A673 (cell line): Measurements from ENCODE around the gene THRSP. TPM values are rescaled to one million over a fixed set of nuclear protein-coding genes. Genes with fewer than 3 reads are reported as not detected.
A peak's percentile ranks its signal among the peaks of the same experiment; 100 is the strongest.

ENCODE experiments used
- BruUV-seq: library from RNA; stranded (reverse); fragments of 400-500 nt; replicated peaks from 2 replicates; lab custom pipeline; 2021; lab: Mats Ljungman, UMichigan
- CTCF ChIA-PET: fragments of 300-600 bp; sonication (Branson Sonifier 250); formaldehyde crosslinking; loops from one replicate; lab custom pipeline; 2022; ENCODE audit warnings: antibody characterized with exemption; lab: Charles Lee
- POLR2A ChIA-PET: fragments of 300-600 bp; sonication (Branson Sonifier 250); formaldehyde crosslinking; loops from one replicate; lab custom pipeline; 2022; ENCODE audit warnings: antibody characterized with exemption; ENCODE audit not compliant: low non-redundant PET; lab: Charles Lee
- DNase-seq: peaks from one replicate; pipeline ENCODE4 v3.0.0-alpha.2; 2015; ENCODE audit warnings: low spot score
- H3K27ac ChIP-seq: fragments of 200-600 bp; sonication (generic); 2 replicates; pipeline ENCODE4 v1.5.1; 2016; ENCODE audit warnings: mixed run types, low read depth, mild to moderate bottlenecking, mixed read lengths, antibody characterized with exemption, low read length; ENCODE audit not compliant: poor library complexity, severe bottlenecking
- H3K27me3 ChIP-seq: fragments of 200-600 bp; sonication (generic); replicated peaks from 2 replicates; pipeline ENCODE4 v1.6.1; 2017; ENCODE audit warnings: mixed run types, low read depth, mild to moderate bottlenecking, mixed read lengths, antibody characterized with exemption, low read length; ENCODE audit not compliant: insufficient read depth, poor library complexity
- H3K36me3 ChIP-seq: fragments of 200-600 bp; sonication (generic); 2 replicates; pipeline ENCODE4 v1.6.1; 2016; ENCODE audit warnings: mixed run types, mild to moderate bottlenecking, mixed read lengths, antibody characterized with exemption, low read length; ENCODE audit not compliant: insufficient read depth, poor library complexity, severe bottlenecking
- H3K4me1 ChIP-seq: fragments of 200-600 bp; sonication (generic); 2 replicates; pipeline ENCODE4 v1.6.1; 2017; ENCODE audit warnings: mixed run types, mild to moderate bottlenecking, mixed read lengths, antibody characterized with exemption, low read length; ENCODE audit not compliant: insufficient read depth, poor library complexity, severe bottlenecking
- H3K4me3 ChIP-seq: fragments of 200-600 bp; sonication (generic); 2 replicates; pipeline ENCODE4 v1.5.1; 2016; ENCODE audit warnings: low read depth, mixed run types, mild to moderate bottlenecking, mixed read lengths, low read length; ENCODE audit not compliant: poor library complexity, severe bottlenecking
- H3K9me3 ChIP-seq: fragments of 200-600 bp; sonication (generic); 2 replicates; pipeline ENCODE4 v1.6.1; 2016; ENCODE audit warnings: mixed run types, low read depth, mild to moderate bottlenecking, mixed read lengths, antibody characterized with exemption, low read length; ENCODE audit not compliant: poor library complexity, severe bottlenecking
- EZH2 ChIP-seq: fragments of 200-600 bp; sonication (generic); IDR thresholded peaks from 2 replicates; pipeline ENCODE4 v1.6.1; 2017; ENCODE audit warnings: borderline replicate concordance, low read depth, mild to moderate bottlenecking, mixed read lengths, antibody characterized with exemption, low read length; ENCODE audit not compliant: poor library complexity, severe bottlenecking
- intact Hi-C: fragments of 100-400 bp; cut with micrococcal nuclease; formaldehyde crosslinking; loops from one replicate; pipeline ENCODE4 v1.10.0; 2022; ENCODE audit not compliant: unreplicated experiment
- total RNA-seq: library from RNA; stranded (reverse); gene quantifications from 2 replicates; pipeline ENCODE4 v1.2.3, GENCODE V29; 2021
- TF ChIP-seq, protein P1 (sequence below): fragments of 300-800, 200-600 bp; sonication (generic); conservative IDR thresholded peaks from 2 replicates; pipeline ENCODE4 v1.5.1; 2017; ENCODE audit warnings: low read depth, mild to moderate bottlenecking, antibody characterized with exemption, low read length, moderate library complexity, mixed read lengths

Gene THRSP
- total RNA-seq, 1 experiment from 2014 or later: not detected

DNA sequence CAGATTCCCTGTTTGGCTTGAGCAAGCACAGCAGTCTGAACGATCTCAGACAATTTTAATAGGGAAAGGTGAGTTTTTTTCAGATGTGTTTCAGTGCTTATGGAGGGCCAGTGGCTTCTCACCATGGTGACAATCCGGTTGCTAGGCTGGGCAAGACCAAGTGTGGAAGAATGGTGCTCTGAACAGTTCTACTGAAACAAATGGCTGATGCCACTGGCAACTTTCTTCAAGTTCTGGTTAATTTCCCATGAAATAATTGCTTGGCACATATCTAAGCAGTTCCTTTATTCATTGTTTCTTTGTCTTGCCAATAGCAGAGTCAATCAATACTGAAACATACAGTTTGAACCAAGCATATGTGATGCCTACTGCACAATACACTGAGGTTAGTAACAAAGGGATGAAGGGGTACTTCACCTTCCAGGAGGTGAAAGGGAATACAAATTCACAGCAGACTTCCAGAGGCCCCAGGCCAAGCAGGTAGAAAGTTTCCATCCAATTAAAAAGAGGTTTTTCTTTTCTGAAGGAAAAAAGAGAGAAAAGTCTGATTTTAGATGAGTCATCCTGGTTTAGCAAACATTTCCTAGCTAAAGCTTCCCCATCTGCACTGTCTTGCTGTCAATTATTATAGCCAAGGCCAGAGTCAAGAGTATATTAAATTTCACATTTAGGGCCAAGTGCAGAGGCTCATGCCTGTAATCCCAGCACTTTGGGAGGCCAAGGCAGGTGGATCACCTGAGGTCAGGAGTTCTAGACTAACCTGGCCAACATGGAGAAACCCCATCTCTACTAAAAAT is 37.2 kb downstream of the THRSP start:
- BruUV-seq: no TSS peak
- Histone ChIP-seq H3K27ac (no peak overlapping the region), H3K9me3 (no peaks in the 10 kb centered on the region), H3K4me3 (no peak overlapping the region), H3K27me3 (no peaks in the 10 kb centered on the region), H3K4me1 (no peaks in the 10 kb centered on the region), H3K36me3 (peaks cover 50% of the 10 kb centered on the region)
- TF ChIP-seq, protein P1, sequence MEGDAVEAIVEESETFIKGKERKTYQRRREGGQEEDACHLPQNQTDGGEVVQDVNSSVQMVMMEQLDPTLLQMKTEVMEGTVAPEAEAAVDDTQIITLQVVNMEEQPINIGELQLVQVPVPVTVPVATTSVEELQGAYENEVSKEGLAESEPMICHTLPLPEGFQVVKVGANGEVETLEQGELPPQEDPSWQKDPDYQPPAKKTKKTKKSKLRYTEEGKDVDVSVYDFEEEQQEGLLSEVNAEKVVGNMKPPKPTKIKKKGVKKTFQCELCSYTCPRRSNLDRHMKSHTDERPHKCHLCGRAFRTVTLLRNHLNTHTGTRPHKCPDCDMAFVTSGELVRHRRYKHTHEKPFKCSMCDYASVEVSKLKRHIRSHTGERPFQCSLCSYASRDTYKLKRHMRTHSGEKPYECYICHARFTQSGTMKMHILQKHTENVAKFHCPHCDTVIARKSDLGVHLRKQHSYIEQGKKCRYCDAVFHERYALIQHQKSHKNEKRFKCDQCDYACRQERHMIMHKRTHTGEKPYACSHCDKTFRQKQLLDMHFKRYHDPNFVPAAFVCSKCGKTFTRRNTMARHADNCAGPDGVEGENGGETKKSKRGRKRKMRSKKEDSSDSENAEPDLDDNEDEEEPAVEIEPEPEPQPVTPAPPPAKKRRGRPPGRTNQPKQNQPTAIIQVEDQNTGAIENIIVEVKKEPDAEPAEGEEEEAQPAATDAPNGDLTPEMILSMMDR: no peak
- no peak for TF ChIP-seq EZH2
- ChIA-PET CTCF (no interaction called here), POLR2A (no interaction called here)
- intact Hi-C loops: no loop called here
- no peak for DNase-seq

DNA sequence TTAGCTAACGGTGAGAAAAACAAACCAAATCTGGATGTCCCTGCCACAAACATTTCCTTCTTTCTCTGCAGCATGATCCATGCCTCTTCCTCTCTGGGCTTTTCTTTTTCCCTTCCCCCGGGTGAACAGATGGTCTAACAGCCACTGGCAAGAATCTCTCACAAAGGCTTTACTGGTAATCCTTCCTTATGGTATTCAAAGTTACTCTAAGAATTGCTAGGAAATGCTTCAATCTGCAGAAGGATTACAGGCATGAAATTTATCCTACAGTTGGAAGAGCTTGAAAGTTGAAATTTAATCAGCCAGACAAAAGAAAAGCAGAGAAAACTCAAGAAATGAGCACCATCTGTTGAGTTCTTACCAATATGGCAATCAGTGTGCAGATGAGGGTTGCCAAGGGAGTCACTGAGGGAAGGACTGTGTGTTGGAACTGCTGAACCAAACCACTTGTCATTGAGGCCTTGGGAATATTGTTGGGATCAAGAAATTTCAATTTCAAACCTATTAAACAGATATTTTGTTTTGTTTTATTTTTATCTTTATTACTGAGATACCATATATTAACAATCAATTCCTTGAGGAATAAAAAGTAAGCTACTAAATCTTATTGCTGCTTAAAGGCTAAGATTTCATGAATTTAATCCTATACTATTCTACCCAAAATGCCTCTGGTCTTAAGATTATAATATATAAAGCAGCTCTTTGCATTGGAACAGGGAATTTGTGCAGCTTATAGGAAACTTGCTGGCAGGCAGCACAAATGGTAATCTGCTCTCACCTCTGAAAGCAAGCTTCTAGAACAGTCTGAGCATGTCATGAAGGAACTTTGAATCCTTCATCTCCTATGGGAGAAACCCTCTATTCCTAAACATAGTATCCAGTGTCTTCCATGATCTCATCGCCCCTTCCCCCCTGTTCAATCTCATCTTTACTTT is 45.7 kb downstream of the THRSP start:
- Histone ChIP-seq H3K27me3 (no peaks in the 10 kb centered on the region), H3K9me3 (no peaks in the 10 kb centered on the region), H3K36me3 (peaks cover 42% of the 10 kb centered on the region), H3K4me1 (peaks cover 5% of the 10 kb centered on the region), H3K4me3 (no peak overlapping the region), H3K27ac (no peak overlapping the region)
- TF ChIP-seq EZH2: no peak
- TF ChIP-seq, protein P1: no peak
- CTCF ChIA-PET: interaction anchor here (0.7 kb wide), 1 partner anchor 361 kb away, joined by 3 read pairs; no protein-coding TSS in a partner anchor
- POLR2A ChIA-PET: no interaction called here
- intact Hi-C loops: no loop called here
- peak; percentile 11 for DNase-seq
- BruUV-seq: no TSS peak

DNA sequence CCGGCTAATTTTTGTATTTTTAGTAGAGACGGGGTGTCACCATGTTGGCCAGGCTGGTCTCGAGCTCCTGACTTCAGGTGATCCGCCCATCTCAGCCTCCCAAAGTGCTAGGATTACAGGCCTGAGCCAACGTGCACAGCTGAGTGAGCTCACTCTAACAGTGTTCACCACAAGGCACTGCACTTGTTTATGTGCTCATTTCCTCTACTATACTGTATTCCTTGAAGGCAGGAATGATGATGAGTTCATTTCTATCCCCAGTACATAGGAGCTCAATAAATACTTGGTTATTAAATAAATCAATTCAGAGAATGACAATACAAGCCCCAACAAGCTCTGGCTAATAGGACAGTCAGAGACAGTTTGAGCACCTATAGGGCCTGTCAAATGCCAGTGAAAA is 46.7 kb downstream of the THRSP start:
- TF ChIP-seq, protein P1: no peak
- TF ChIP-seq EZH2: no peak
- H3K36me3 ChIP-seq: peaks cover 42% of the 10 kb centered on the region
- ChIA-PET CTCF (no interaction called here), POLR2A (no interaction called here)
- intact Hi-C loops: no loop called here
- no peak overlapping the region for H3K4me3 ChIP-seq
- BruUV-seq: no TSS peak
- no peaks in the 10 kb centered on the region for H3K9me3 ChIP-seq
- peaks cover 5% of the 10 kb centered on the region for H3K4me1 ChIP-seq
- no peak for DNase-seq
- no peaks in the 10 kb centered on the region for H3K27me3 ChIP-seq
- no peak overlapping the region for H3K27ac ChIP-seq
